ENCODE results near the gene IL19. TPM values are rescaled to one million over a fixed set of nuclear protein-coding genes. Genes with fewer than 3 reads are reported as not detected.
A peak's percentile ranks its signal among the peaks of the same experiment; 100 is the strongest.

Gene IL19
- total and polyA plus RNA-seq, 9 of the 15 experiments (the other 6 are each of a cell fraction or from before 2014, with no cell fraction given) = not detected

DNA sequence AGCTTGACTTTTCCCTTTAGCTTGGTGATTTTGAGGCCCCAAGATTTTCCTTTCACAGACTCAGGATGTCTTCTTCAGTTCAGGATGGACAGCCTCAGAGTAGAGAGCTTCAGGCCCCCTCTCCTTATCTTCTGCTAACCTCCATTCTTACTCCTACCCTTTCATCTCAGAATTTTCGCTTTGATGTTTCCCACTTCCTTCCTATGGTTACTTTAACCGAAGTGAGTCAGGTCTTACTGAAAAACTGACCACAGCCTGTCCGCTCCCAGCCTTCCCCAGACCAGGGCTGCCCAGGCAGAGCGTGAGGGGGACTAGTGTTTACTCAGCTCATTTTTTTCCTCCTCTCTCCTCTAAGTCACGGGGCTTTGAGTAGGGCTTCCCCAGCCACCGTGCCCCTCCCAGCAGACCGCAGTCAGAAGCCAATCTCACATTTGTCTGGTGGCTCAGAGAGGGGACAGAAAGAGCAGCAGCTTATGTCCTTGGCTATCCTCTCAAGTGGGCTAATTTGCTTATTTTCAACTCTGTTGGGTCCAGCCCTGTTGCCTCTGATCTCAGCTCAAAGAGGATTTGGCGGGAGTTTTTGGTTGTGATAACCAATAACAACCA, 4.2 kb upstream of the IL19 start (continued):
- TF ChIP-seq, protein P1, sequence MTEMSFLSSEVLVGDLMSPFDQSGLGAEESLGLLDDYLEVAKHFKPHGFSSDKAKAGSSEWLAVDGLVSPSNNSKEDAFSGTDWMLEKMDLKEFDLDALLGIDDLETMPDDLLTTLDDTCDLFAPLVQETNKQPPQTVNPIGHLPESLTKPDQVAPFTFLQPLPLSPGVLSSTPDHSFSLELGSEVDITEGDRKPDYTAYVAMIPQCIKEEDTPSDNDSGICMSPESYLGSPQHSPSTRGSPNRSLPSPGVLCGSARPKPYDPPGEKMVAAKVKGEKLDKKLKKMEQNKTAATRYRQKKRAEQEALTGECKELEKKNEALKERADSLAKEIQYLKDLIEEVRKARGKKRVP (CRISPR knock-in tag; IDR thresholded peaks at IDR 0.05) = peak; percentile 25; the same call in 1 of the 2 replicates
- no peak for TF ChIP-seq ZKSCAN8 (CRISPR knock-in tag; IDR thresholded peaks at IDR 0.05)
- TF ChIP-seq, protein P2, sequence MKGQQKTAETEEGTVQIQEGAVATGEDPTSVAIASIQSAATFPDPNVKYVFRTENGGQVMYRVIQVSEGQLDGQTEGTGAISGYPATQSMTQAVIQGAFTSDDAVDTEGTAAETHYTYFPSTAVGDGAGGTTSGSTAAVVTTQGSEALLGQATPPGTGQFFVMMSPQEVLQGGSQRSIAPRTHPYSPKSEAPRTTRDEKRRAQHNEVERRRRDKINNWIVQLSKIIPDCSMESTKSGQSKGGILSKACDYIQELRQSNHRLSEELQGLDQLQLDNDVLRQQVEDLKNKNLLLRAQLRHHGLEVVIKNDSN (CRISPR knock-in tag; IDR thresholded peaks at IDR 0.05) = peak; percentile 66
- TF ChIP-seq PRPF4 (IDR thresholded peaks at IDR 0.05; ENCODE audit: insufficient read depth, low read depth, low read length, poor library complexity, severe bottlenecking) = no peak
- TF ChIP-seq KLF10 (CRISPR knock-in tag; IDR thresholded peaks at IDR 0.05) = no peak
- no peak for TF ChIP-seq LARP7 (IDR thresholded peaks at IDR 0.05)
- no peak for TF ChIP-seq HDAC8 (tag; IDR thresholded peaks at IDR 0.05)
- TF ChIP-seq CBX3 (IDR thresholded peaks at IDR 0.05; ENCODE audit: borderline replicate concordance in 1 of 2, low read length in 2 of 2) = peak in 1 of 2 experiments; percentile 35; a peak in 1 of 3 replicates
- TF ChIP-seq, protein P3, sequence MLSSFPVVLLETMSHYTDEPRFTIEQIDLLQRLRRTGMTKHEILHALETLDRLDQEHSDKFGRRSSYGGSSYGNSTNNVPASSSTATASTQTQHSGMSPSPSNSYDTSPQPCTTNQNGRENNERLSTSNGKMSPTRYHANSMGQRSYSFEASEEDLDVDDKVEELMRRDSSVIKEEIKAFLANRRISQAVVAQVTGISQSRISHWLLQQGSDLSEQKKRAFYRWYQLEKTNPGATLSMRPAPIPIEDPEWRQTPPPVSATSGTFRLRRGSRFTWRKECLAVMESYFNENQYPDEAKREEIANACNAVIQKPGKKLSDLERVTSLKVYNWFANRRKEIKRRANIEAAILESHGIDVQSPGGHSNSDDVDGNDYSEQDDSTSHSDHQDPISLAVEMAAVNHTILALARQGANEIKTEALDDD (IDR thresholded peaks at IDR 0.05) = peak; percentile 98
- no peak for TF ChIP-seq NFYB (IDR thresholded peaks at IDR 0.05; ENCODE audit: extremely low read depth, insufficient read length)
- TF ChIP-seq LCOR (CRISPR knock-in tag; IDR thresholded peaks at IDR 0.05) = peak; percentile 75
- 0 out of 2 replicates have a peak, but pooled peaks have one; percentile 55 for TF ChIP-seq ELF4 (CRISPR knock-in tag; IDR thresholded peaks at IDR 0.05)
- TF ChIP-seq ETV6 (IDR thresholded peaks at IDR 0.05; ENCODE audit: borderline replicate concordance in 1 of 2, low read depth in 2 of 2, low read length in 1 of 2) = peak in 1 of 2 experiments; percentile 87; a peak in 2 of 4 replicates
- TF ChIP-seq ETV6 (CRISPR knock-in tag; IDR thresholded peaks at IDR 0.05; ENCODE audit: borderline replicate concordance) = no peak
- no peak for TF ChIP-seq SIN3A (IDR thresholded peaks at IDR 0.05; ENCODE audit: borderline replicate concordance in 2 of 2, control insufficient read depth in 1 of 2, low read depth in 2 of 2, low read length in 2 of 2)
- peak; percentile 67 for TF ChIP-seq NFE2 (IDR thresholded peaks at IDR 0.05; ENCODE audit: low read depth)
- TF ChIP-seq, protein P4, sequence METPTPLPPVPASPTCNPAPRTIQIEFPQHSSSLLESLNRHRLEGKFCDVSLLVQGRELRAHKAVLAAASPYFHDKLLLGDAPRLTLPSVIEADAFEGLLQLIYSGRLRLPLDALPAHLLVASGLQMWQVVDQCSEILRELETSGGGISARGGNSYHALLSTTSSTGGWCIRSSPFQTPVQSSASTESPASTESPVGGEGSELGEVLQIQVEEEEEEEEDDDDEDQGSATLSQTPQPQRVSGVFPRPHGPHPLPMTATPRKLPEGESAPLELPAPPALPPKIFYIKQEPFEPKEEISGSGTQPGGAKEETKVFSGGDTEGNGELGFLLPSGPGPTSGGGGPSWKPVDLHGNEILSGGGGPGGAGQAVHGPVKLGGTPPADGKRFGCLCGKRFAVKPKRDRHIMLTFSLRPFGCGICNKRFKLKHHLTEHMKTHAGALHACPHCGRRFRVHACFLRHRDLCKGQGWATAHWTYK (CRISPR knock-in tag; IDR thresholded peaks at IDR 0.05) = 0 out of 2 replicates have a peak, but pooled peaks have one; percentile 4
- TF ChIP-seq KLF13 (tag; IDR thresholded peaks at IDR 0.05; ENCODE audit: borderline replicate concordance, low read depth) = no peak
- TF ChIP-seq HNRNPK (IDR thresholded peaks at IDR 0.05; ENCODE audit: low read depth, low read length, poor library complexity, severe bottlenecking) = no peak
- peak; percentile 70; the same call in 1 of the 2 replicates for TF ChIP-seq ESRRA (IDR thresholded peaks at IDR 0.05; ENCODE audit: borderline replicate concordance, low read depth)
- peak; percentile 82 for TF ChIP-seq ETV1 (tag; conservative IDR thresholded peaks at IDR 0.05; ENCODE audit: low read depth)

Measured in K562 (cell line).